GM13977 (cell line): Measurements from ENCODE around the gene SLC9A2.

Experiments
- DNase-seq: peaks from one replicate; pipeline ENCODE4 v3.0.0; 2012; ENCODE audit warnings: low spot score
- in situ Hi-C: fragments of 300-500 bp; cut with MboI; formaldehyde crosslinking; loops from one replicate; pipeline ENCODE4 v1.12.0; 2022; ENCODE audit warnings: low sequenced_read_pairs, low pct_unique_long_range_greater_than_20kb, mixed read lengths, inconsistent platforms; ENCODE audit not compliant: unreplicated experiment
- TF ChIP-seq, protein P1 (sequence below): IDR thresholded peaks from 2 replicates; pipeline ENCODE4 v1.5.1; 2012; ENCODE audit warnings: mild to moderate bottlenecking, control low read depth; ENCODE audit not compliant: insufficient read depth; ENCODE audit errors: extremely low read depth, missing control alignments

Gene SLC9A2

DNA sequence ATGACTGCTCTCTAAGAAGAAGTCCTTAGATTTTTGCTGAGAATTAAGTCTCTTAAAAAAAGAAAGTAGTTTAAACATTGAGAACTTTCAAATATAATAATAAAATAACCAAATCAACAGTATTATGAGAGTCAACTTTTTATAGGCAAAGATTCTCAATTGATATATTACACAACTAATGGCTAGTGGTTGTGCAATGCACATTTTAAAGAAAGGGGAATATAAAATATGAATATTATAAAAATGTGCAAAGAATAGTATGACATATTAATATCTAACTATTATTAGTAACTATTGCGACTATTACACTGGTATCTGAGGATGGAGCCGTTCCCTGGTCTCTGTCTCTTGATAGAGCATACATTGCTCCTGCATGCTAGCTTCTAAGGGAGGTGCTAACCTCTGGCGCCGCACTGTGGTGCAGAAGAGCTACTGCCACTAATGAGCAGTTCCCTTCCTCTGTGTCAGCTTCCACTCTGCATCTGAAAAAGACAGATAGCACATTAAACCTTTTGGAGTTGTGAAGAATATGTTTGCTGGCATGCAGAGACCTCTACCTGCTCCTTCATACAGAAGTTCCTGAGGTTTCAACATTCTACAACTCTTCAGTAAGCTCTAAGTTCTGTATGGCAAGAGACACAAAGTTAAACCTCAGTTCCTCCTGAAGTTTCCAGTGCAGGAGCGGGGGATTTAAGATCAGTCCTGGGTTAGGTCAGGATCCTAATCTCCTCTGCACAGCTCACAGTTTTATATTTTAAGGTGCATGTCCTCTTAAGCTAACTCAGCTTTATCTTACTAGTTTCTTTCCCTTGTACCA, 3.5 kb upstream of the SLC9A2 start:
- TF ChIP-seq, protein P1, sequence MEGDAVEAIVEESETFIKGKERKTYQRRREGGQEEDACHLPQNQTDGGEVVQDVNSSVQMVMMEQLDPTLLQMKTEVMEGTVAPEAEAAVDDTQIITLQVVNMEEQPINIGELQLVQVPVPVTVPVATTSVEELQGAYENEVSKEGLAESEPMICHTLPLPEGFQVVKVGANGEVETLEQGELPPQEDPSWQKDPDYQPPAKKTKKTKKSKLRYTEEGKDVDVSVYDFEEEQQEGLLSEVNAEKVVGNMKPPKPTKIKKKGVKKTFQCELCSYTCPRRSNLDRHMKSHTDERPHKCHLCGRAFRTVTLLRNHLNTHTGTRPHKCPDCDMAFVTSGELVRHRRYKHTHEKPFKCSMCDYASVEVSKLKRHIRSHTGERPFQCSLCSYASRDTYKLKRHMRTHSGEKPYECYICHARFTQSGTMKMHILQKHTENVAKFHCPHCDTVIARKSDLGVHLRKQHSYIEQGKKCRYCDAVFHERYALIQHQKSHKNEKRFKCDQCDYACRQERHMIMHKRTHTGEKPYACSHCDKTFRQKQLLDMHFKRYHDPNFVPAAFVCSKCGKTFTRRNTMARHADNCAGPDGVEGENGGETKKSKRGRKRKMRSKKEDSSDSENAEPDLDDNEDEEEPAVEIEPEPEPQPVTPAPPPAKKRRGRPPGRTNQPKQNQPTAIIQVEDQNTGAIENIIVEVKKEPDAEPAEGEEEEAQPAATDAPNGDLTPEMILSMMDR: peak; percentile 98
- peak; percentile 82 for DNase-seq

DNA sequence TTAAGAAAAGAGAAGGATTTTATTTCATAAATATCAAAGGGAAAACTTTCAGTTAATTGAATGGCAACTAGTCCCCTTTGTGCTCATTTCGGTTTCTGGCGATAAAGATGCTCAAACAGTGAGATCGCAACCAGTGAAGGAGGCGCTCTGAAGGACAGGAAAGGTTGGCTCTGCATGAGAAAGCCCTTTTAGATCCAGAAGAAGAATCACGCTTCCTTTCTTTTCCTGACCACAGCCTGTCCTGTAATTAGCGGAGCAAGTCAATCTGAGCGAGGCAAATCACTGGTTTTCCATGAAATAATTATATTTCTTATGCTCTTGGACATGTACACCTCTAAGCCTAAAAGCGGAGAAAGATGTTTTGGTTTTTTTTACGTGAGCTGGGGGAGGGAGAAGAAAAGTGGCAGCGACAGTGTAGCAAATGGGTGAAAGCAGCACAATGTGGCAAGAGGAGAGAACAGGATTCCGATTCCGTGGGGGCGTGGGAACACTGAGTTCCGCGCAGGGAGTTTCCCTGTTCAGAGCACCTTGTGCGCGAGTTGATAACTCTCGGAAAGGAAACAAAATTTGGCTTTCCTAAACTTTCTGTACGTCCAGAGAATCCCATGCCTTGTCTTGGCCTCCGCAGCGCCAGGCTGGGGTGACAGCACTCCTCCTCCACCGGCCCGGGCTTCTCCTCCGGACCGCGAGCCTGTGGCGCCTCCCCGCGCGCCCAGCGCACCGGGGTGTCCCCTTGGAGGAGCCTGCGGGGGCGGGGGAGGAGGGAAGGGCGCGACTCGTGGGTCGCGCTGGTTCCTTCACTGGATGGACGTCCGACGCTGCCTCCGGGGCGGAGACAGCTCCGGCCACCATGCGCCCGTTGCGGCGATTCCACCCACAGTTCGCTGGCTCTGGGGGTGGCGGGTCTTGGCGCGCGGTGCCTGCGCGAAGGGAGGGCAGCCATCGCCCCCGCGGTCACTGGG, 620 bp upstream of the SLC9A2 start:
- TF ChIP-seq, protein P1: no peak
- DNase-seq: peak; percentile 33
- in situ Hi-C loops: no loop called here

More for the DNA sequence above, 3.5 kb upstream of the SLC9A2 start:
- in situ Hi-C loops: no loop called here

- TF ChIP-seq, protein P1: no peak
- DNase-seq: peak; percentile 14
- in situ Hi-C loops: no loop called here
Observed at GRCh38 chr2:102620332-102620731, 979 bp downstream of the SLC9A2 start.

GRCh38 chr2:102621630-102622029, 2.3 kb downstream of the SLC9A2 start:
- TF ChIP-seq, protein P1: no peak
- in situ Hi-C loops: no loop called here
- no peak for DNase-seq

- TF ChIP-seq, protein P1: no peak
- in situ Hi-C loops: no loop called here
- peak; percentile 30 for DNase-seq
Observed at GRCh38 chr2:102622646-102623045, 3.3 kb downstream of the SLC9A2 start.

DNA sequence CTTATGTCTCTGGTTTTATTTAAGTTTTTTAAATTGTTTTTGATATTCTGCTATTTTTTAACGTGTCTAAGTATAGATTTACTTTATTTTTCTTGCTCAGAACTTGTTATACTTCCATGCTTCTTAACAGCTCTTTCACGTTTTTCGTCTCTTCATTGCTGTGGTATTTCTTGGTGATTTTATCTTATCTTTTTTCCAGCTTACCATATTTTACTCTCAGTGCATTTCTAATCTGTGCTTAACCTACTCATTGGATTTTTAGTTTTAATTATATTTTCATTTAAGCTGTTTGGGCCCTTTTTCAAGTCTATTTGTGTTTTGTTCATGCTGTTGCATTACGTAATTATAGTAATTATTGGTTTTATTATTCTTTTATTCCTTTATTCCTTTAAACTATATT, 11.1 kb downstream of the SLC9A2 start:
- in situ Hi-C loops: no loop called here
- TF ChIP-seq, protein P1: no peak
- no peak for DNase-seq
